Adipocyte (in vitro differentiated cells): ENCODE results near the gene SCYL2.
"Not testable (repeated sequence)": the region's sequence is repeated elsewhere in the genome, so short reads cannot be mapped to it uniquely, and the experiment has no call there.

Experiments used
- DNase-seq: peaks from one replicate; pipeline ENCODE4 v3.0.0-alpha.2; 2015; ENCODE audit warnings: low read depth
- H3K27me3 ChIP-seq: replicated peaks from 2 replicates; pipeline ENCODE4 v1.7.0; 2013; ENCODE audit warnings: mild to moderate bottlenecking, low read length, moderate library complexity; ENCODE audit not compliant: control insufficient read depth, insufficient read depth
- H3K36me3 ChIP-seq: 2 replicates; pipeline ENCODE4 v1.7.0; 2013; ENCODE audit warnings: low read length, mild to moderate bottlenecking, moderate library complexity; ENCODE audit not compliant: control insufficient read depth, insufficient read depth, severe bottlenecking
- H3K4me1 ChIP-seq: 2 replicates; pipeline ENCODE4 v1.7.0; 2013; ENCODE audit warnings: mild to moderate bottlenecking, low read length, moderate library complexity; ENCODE audit not compliant: control insufficient read depth, insufficient read depth
- H3K4me3 ChIP-seq: 2 replicates; pipeline ENCODE4 v1.7.0; 2013; ENCODE audit warnings: mild to moderate bottlenecking, low read length, moderate library complexity
- H3K9ac ChIP-seq: 2 replicates; pipeline ENCODE4 v1.7.0; 2013; ENCODE audit warnings: mild to moderate bottlenecking, low read length, moderate library complexity
- H3K9me3 ChIP-seq: 2 replicates; pipeline ENCODE4 v1.7.0; 2013; ENCODE audit warnings: mild to moderate bottlenecking, low read length, moderate library complexity; ENCODE audit not compliant: control insufficient read depth

The SCYL2 gene

DNA sequence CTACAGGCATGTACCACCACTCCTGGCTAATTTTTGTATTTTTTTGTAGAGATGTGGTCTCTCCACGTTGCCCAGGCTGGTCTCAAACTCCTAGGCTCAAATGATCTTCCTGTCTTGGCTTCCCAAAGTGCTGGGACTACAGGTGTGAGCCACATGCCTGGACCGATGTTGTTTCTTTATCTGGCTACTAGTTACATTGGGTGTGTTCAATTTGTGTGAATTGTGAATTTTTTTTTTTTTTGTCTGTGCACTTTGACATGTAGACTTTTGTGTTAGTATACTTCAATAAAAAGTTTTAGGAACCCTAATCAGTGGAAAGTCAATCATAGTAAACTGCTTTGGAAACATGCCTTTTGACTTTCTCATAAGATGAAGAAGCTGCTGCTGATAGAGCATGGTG, 65.9 kb downstream of the SCYL2 start:
- Histone ChIP-seq H3K27me3 (no peaks in the 10 kb centered on the region), H3K9ac (no peak overlapping the region), H3K36me3 (peaks cover 81% of the 10 kb centered on the region), H3K9me3 (no peaks in the 10 kb centered on the region), H3K4me1 (no peaks in the 10 kb centered on the region), H3K4me3 (no peak overlapping the region)
- no peak for DNase-seq

DNA sequence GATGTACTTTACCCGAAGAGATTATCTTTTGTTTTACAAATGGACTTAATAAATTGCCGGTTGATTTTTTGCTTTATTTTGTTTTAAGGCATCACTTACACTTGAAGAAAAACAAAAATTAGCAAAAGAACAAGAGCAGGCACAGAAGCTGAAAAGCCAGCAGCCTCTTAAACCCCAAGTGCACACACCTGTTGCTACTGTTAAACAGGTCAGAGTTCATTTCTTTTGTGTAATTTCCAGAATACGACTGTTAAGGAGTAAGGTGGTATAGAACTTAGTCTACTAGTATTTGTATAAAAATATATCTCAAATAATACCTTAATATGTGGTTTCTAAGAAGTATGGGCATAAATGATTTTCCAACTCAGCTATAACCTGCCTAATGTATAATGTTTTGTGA, 70.3 kb downstream of the SCYL2 start:
- Histone ChIP-seq H3K36me3 (peaks cover 61% of the 10 kb centered on the region), H3K4me3 (no peak overlapping the region), H3K4me1 (no peaks in the 10 kb centered on the region), H3K27me3 (no peaks in the 10 kb centered on the region), H3K9ac (no peak overlapping the region), H3K9me3 (no peaks in the 10 kb centered on the region)
- no peak for DNase-seq

DNA sequence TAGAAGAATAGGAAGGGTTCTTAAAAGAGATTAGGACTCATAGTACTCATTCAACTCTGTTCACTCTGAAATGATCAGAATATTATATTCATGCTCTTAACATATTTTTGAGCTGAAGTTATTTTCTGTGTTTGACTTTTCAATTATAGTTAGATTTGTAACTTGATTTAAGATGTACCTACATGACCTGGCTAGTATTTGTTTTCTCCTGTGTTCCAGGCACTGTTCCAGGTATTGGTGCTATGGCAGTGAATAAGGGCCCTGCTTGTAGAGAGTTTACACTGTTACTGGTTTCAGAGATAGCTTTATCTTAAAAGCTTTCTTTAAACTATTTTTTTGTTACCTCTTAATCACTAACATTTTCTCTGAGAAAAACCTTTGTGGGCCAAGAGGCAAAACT, 70.8 kb downstream of the SCYL2 start:
- H3K9me3 ChIP-seq, result no peaks in the 10 kb centered on the region
- no peak overlapping the region for H3K9ac ChIP-seq
- no peak overlapping the region for H3K4me3 ChIP-seq
- H3K27me3 ChIP-seq, result no peaks in the 10 kb centered on the region
- peaks cover 62% of the 10 kb centered on the region for H3K36me3 ChIP-seq
- no peaks in the 10 kb centered on the region for H3K4me1 ChIP-seq
- DNase-seq, result no peak

DNA sequence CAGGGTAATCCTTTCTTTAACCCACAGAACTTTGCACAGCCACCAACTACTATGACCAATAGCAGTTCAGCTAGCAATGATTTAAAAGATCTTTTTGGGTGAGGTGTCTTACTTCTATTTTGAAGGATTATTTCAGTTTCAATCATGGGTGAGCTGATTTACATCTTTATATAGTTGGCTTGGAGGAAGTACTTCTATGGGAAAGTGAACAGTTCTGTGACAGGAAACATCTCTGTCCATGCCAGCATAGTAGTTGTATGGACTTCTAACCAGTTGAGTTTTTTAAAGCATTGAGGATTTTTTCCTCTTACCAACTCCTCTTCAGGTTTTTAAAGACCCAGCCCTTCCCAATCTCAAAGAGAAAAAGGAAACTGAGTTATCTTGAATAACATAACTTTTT, 72.1 kb downstream of the SCYL2 start:
- no peak for DNase-seq
- Histone ChIP-seq H3K4me1 (no peaks in the 10 kb centered on the region), H3K27me3 (no peaks in the 10 kb centered on the region), H3K4me3 (no peak overlapping the region), H3K9me3 (no peaks in the 10 kb centered on the region), H3K36me3 (peaks cover 53% of the 10 kb centered on the region), H3K9ac (no peak overlapping the region)

DNA sequence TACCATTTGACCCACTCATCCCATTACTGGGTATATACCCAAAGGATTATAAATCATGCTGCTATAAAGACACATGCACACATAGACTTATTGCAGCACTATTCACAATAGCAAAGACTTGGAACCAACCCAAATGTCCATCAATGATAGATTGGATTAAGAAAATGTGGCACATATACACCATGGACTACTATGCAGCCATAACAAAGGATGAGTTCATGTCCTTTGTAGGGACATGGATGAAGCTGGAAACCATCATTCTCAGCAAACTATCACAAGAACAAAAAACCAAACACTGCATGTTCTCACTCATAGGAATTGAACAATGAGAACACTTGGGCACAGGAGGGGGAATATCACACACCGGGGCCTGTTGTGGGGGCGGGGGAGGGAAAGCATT, 75.9 kb downstream of the SCYL2 start:
- not testable (repeated sequence) for H3K9ac ChIP-seq, H3K9me3 ChIP-seq, H3K27me3 ChIP-seq

DNA sequence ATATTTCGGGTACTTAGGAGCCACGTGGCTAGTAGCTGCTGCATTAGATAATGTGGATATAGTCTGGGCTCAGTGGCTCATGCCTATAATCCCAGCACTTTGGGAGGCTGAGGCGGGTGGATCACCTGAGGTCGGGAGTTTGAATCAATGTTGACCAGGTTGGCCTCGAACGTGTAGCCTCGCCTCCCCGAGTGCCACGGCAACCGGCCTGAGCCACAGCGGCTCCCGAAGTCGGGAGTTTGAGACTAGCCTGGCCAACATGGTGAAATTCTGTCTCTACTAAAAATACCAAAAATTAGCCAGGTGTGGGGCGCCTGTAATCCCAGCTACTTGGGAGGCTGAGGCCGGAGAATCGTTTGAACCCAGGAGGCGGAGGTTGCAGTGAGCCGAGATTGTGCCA, 77.4 kb downstream of the SCYL2 start:
- not testable (repeated sequence) for H3K9me3 ChIP-seq, H3K27me3 ChIP-seq, H3K9ac ChIP-seq, H3K4me1 ChIP-seq, H3K4me3 ChIP-seq, DNase-seq
- peaks cover 10% of the 10 kb centered on the region for H3K36me3 ChIP-seq

More for the DNA sequence above, 75.9 kb downstream of the SCYL2 start:
- not testable (repeated sequence) for H3K4me3 ChIP-seq, DNase-seq, H3K4me1 ChIP-seq
- peaks cover 23% of the 10 kb centered on the region for H3K36me3 ChIP-seq

DNA sequence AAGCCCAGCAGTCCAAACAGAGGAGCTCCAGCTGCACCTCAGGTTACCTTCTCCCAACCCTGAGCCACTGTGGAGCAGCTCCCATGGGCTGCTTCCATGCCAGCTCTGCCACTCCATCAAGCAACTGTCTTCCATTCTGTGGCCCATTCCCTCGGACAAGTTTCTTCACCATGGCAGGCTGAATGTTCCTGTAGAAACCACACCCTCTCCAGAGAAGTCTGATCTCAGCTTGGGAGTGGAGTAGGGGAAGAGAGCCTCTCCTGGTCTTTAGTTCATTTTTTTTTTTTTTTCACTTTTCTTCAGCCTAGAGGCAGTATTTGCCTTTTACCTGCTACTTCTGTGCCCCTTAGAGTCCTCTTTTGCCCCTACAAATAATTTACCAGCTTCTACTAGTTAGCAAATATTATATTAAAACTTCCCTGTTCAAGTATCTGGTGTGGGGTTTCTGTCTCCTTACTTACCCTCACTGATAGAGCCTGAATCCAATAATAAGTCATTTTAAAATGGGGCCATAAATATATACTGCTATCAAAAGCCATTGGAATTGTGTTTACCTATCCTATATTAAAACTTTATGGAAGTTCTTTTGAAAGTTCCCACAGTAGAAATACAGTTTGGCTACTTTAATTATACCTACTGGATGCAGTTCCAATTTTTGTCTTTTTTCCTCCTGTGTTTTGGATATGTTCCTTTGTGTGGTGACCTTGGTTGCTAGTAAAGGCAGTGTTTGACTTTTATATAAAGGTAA, 78.2 kb downstream of the SCYL2 start:
- no peak overlapping the region for H3K9ac ChIP-seq
- H3K27me3 ChIP-seq, result no peaks in the 10 kb centered on the region
- no peak for DNase-seq
- peaks cover 4% of the 10 kb centered on the region for H3K36me3 ChIP-seq
- H3K4me1 ChIP-seq, result no peaks in the 10 kb centered on the region
- no peaks in the 10 kb centered on the region for H3K9me3 ChIP-seq
- H3K4me3 ChIP-seq, result no peak overlapping the region

DNA sequence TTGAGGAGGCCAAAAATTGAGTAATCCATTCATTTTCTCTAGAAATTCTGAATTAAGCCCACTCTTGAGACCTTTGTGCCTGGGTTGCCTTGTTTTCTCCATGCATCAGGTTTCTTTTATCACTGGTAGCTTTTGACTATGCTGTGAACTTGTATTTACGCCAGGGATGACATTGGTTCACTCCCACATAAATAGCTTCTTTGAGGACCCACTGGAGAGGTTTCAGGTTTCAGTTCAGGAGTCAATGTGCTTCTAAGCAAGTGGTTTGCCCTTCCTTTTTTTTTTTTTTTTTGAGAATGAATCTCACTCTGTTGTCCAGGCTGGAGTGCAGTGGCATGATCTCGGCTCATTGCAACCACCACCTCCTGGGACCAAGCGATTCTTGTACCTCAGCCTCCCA, 79.7 kb downstream of the SCYL2 start:
- H3K4me1 ChIP-seq, result no peaks in the 10 kb centered on the region
- no peaks in the 10 kb centered on the region for H3K9me3 ChIP-seq
- peaks cover 4% of the 10 kb centered on the region for H3K36me3 ChIP-seq
- H3K9ac ChIP-seq, result no peak overlapping the region
- H3K4me3 ChIP-seq, result no peak overlapping the region
- DNase-seq, result no peak
- no peaks in the 10 kb centered on the region for H3K27me3 ChIP-seq

DNA sequence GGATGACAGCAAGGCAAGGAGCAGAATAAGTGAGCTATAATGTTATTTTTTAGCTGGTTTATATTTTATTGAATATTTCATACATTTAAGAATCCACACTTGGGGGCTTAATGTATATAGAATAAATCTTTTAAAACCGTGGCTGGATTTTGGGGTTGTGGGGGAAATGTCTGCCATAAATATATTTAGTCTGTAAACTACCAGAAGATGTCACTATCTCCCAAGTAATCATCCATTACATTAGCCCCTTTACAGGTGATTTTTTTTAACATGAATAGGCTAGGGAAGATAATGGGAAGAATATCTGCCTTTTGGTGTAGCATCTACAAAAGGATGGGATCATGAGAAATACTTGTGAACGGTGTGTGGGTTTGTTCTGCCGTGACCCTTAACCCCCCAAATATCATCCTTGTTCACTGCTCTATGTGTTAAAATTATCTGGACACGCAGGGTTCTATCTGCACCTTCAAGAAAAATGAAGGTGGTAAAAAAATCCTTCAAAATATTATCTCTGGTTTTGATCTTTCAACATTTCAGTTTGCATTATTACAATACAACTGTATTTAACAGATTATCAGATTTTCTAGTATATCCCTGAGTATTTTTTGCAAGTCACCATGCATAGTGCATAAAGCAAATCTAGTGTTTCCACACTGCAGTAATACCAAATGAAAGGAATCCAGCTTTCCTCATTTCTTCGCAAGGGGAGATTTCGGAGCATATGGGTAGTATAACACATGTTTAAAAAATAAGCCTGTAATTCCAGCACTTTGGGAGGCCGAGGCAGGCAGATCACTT, 81.9 kb downstream of the SCYL2 start:
- Histone ChIP-seq H3K36me3 (no peaks in the 10 kb centered on the region), H3K4me1 (no peaks in the 10 kb centered on the region), H3K27me3 (no peaks in the 10 kb centered on the region), H3K9ac (no peak overlapping the region), H3K4me3 (no peak overlapping the region), H3K9me3 (no peaks in the 10 kb centered on the region)
- DNase-seq, result peak; percentile 66

DNA sequence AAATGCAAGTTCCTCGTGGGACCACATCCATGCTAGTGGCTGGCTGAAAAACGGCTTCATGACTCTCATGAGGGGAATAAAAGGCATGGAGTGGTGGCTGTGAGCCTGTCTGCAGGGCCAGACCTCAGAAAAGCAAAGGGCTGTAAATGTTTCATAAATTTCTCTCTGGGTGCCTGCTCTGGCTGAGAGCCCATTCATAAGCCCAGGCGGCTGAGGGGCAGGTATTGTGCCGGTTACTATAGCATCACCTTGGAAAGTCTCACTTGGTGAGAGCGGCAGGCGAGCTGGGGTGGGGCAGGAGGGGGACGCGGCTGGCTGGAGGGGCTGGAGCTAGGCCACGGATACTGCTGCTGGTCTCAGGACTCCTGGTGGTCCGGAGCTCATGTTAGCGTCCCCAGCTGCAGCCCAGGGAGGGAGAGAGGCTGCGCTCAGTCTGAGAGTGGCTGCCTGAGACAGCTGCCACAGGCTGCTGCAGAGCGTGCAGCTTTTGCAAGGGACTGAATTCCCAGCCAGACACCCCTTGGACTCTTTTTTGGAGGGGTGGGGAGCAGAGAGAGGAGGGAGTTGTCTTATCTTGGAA, 89.8 kb downstream of the SCYL2 start, which contains the start of gene SLC17A8:
Gene SLC17A8, plus strand, starts transcription at position 431 of the 580 bp plus-strand sequence. CDS start 318 bp downstream, outside the sequence.
- no peak for DNase-seq
- Histone ChIP-seq H3K4me1 (peaks cover 6% of the 10 kb centered on the region), H3K9me3 (no peaks in the 10 kb centered on the region), H3K4me3 (no peak within 1 kb of the TSS), H3K27me3 (peaks cover 35% of the 10 kb centered on the region), H3K9ac (no peak within 1 kb of the TSS), H3K36me3 (no peaks in the 10 kb centered on the region)

DNA sequence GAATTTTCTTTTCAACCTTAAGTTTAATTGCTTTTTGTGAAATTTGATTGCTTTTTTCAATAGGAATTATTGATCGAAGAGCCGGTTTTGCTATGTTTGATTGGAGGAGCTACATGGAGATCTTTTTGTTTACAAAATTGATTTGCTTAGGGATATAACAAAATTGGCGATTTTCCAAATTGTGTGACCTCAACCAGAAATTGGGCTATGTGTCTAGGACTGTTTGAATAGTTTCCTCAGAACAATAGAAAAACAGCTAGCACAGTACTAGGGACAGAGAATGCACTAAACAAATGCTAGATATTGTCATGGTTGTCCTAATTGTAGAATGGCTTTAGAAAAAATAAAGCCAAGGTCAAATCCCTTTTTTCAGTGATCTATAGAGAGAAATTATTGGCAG, 92.3 kb downstream of the SCYL2 start:
- Histone ChIP-seq H3K27me3 (peaks cover 39% of the 10 kb centered on the region), H3K9ac (no peak overlapping the region), H3K4me1 (peaks cover 6% of the 10 kb centered on the region), H3K9me3 (no peaks in the 10 kb centered on the region), H3K36me3 (no peaks in the 10 kb centered on the region), H3K4me3 (no peak overlapping the region)
- DNase-seq, result no peak
